Measurements from ENCODE around the gene PRKAA2. TPM values are rescaled to one million over a fixed set of nuclear protein-coding genes. Genes with fewer than 3 reads are reported as not detected.

The PRKAA2 gene
- total and polyA plus RNA-seq, 2 of the 13 experiments (the other 11 are each of a cell fraction or from before 2014, with no cell fraction given): 6.0 to 7.5 TPM

- TF ChIP-seq E2F1 (CRISPR knock-in tag; IDR thresholded peaks at IDR 0.05) (no peak), ZSCAN21 (CRISPR knock-in tag; IDR thresholded peaks at IDR 0.05; ENCODE audit: borderline replicate concordance) (no peak)
Observed at GRCh38 chr1:56627636-56628039, 17.5 kb upstream of the PRKAA2 start (continued).

DNA sequence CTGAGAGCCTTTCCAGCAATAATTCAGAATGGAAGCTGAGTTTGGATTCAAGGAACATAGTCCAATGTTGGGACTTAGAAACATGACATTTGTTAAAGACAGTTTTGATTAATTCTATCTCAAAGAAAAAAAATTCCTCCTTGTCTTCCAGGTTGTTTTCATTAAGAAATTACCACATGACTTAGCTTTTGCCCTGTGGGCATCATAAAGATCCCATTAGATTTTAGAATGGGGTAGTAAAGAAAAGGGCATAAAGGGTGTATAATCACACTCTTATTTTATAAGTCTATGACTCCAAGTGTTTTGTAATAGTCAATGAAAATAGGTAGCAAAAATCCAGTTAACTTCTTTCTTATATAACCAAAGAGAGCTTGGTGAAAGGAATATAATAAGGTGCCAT, 14.3 kb upstream of the PRKAA2 start:
- Histone ChIP-seq H3K9ac (ENCODE audit: insufficient read depth, low read depth, low read length) (no peak overlapping the region), H3K4me2 (ENCODE audit: low read depth, low read length) (no peak overlapping the region), H3K9me3 (ENCODE audit: low read length) (no peaks in the 10 kb centered on the region), H3K79me2 (ENCODE audit: insufficient read depth, low read length) (no peaks in the 10 kb centered on the region), H3K27me3 (ENCODE audit: control insufficient read depth in 1 of 2, insufficient read depth in 2 of 2, low read length in 2 of 2) (no peaks in the 10 kb centered on the region), H4K20me1 (ENCODE audit: insufficient read depth, low read length) (no peaks in the 10 kb centered on the region), H3K36me3 (replicated peaks in 1 of 2; ENCODE audit: control insufficient read depth in 1 of 2, insufficient read depth in 2 of 2, low read length in 2 of 2) (no peaks in the 10 kb centered on the region), H2AFZ (ENCODE audit: low read length) (no peak overlapping the region), H3K27ac (ENCODE audit: extremely low read length, insufficient read depth, low read length) (no peak overlapping the region), H3K4me3 (replicated peaks in 1 of 3; ENCODE audit: insufficient read depth in 1 of 3, low read depth in 2 of 3, low read length in 3 of 3) (no peak overlapping the region), H3K4me1 (ENCODE audit: insufficient read depth, low read length) (peaks cover 10% of the 10 kb centered on the region)
- CTCF ChIA-PET (ENCODE audit: low intra/inter-chr PET ratio, low total read pairs): no interaction called here
- in situ Hi-C loops (cut with HindIII; ENCODE audit: extremely low pct_ligation_motif_present, low pct_unique_long_range_greater_than_20kb) (no loop called here), intact Hi-C loops (cut with micrococcal nuclease; ENCODE audit: unreplicated experiment) (no loop called here)
- FAIRE-seq (no peak), ATAC-seq (no peak), DNase-seq (ENCODE audit: low spot score) (no peak)
- POLR2A ChIA-PET: no interaction called here
- TF ChIP-seq ARID5B (CRISPR knock-in tag; IDR thresholded peaks at IDR 0.05): no peak
- TF ChIP-seq, protein P1, sequence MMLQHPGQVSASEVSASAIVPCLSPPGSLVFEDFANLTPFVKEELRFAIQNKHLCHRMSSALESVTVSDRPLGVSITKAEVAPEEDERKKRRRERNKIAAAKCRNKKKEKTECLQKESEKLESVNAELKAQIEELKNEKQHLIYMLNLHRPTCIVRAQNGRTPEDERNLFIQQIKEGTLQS (CRISPR knock-in tag; IDR thresholded peaks at IDR 0.05): no peak
- TF ChIP-seq ZNF790 (CRISPR knock-in tag; IDR thresholded peaks at IDR 0.05; ENCODE audit: borderline replicate concordance): no peak
- TF ChIP-seq ZNF713 (CRISPR knock-in tag; IDR thresholded peaks at IDR 0.05): no peak
- no TSS peak for BruUV-seq (replicated peaks)

Measured in HepG2 (cell line).